AG08395 (cell line): ENCODE data around the gene BMP8B.

Experiments
- DNase-seq: peaks from one replicate; pipeline ENCODE4 v3.0.0; 2012; ENCODE audit warnings: mixed read lengths, low spot score

BMP8B gene

DNA sequence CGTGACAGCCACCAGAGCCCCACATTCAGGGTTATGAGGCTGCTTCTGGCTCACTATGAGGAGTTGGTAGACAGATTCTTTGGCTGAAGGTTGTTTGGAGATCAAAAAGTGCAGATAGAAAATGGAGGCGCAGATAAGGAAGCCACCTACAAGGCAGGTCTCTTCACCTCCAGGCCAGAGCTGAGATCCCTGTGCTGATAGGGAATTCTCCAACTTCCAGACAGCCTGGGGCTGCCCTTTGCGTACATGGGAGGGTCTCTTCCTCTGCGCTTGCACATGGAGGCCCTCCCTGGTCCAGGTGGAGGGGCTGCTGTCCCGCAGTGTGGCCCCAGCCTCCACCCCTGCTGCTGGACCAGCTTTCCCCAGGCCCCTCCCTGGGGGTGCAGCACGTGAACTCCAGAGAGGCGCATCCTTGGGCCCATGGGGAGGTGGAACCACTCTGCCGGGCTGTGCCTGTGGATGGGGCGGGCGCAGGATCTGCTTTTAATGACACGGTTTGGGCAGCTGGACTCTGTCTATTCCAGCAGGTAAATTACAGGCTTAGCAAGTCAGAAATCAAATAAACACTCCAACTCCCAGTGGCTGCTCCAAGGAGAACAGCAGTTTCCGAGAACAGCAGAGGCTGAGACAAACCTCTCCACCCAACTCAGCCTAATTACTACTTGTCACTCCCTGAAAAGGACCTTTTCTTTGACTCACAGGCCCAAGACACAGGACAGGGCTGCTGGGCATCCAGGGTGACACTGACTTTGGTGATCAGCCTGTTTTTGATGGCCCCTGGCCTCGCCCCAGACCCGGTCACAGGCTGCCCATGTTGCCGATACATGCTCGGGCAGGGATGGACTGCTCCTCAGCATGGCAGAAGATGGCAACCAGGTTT lies 29.9 kb downstream of the BMP8B start:
- DNase-seq: no peak

DNA sequence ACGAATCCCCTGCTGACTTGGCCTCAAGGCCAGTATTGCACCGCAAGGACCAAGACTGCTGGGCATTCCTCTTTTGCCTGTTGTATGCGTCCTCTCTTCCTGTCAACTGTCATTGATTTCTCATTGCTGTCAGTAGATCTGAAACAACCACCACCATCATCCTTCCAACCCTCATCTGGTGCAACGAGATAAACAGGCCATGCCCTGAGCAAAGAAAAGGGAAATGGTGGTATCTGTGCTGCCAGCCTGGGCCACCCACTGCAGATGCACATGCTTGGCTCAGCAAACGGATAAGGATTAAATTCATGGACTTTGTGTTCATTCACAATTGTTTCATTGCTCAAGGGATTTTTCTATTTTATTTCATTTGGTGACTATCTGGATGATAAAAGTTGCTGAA lies 31.2 kb downstream of the BMP8B start:
- no peak for DNase-seq

DNA sequence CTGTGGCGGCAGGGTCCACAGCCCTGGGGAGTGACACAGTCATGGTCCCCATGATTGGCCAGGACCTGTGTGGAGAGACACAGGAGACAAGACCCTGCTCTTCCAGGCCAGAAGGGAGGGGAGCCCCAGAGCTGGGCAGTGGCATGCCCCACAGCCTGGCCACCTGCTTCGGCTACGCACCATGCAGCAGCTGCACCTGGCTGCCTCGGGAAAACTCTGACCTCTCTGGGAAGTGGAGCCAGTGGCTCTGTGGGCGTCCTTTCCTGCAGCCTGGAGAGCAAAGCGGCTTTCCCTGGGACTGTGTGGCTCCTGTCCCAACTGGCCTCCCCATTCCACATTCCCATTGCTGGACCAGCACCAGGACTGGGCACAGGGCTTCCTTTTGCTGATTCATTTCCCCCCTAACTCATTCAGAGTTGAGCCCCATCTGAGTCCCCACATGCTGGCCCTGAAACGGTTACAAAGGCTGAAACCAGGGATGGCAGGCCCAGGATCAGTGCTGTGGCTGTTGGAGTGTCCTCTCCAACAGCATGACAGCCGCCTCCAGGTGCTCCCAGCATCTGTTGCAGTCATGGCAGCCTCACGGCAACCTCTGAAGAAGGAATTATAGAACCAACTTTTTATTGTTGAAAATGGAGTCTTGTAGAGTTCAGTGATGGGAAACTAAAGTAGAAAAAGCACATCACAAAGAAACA lies 32.6 kb downstream of the BMP8B start:
- DNase-seq: no peak

DNA sequence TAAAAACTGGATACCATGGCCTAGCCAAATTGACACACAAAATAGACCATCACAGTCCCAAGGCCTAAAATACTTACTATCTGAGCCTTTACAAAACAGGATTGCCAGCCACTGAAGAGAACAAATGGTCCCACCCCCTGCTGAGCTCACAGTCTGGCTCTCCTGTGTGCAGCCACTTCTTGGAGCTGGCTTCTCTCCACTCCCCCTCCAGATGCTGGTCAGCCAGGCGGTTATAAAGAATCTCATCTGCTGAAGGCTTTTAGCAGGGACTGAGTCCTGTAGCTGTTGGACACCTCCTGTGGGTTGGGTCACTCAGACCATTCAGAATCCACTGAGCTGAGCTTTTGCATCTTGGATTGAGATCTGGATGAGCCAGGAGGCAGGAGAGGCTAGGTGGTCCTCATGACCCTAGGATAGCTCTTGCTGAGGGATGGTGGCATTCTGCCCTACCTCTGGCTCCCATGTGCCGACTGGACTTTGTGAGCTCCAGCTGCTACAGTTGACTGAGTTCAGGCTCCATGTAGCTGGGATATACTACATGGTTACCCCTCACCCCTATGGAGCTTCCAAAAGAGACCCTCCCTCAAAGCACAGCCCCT lies 33.7 kb downstream of the BMP8B start:
- DNase-seq: no peak

DNA sequence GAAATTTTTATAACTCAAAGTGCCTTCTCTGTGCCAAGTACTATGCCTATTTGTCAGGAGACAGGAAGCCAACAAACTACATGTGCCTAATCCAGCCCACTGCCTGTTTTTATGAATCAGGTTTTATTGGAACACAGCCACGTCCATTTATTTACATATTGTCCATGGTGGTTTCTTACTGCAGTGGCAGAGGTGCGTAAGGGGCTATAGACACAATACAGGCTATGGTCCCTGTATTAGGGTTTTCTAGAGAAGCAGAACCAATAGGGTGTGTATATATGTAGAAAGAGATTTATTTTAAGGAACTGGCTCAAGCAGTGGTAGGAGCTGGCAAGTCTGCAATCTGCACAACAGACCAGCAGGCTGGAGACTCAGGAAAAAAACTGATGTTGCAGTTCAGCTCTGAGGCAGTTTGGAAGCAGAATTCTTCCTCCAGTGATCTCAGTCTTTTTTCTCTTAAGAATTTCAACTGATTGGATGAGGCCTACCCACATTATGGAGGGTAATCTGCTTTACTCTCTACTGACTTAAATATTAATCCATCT lies 34.6 kb downstream of the BMP8B start:
- no peak for DNase-seq

DNA sequence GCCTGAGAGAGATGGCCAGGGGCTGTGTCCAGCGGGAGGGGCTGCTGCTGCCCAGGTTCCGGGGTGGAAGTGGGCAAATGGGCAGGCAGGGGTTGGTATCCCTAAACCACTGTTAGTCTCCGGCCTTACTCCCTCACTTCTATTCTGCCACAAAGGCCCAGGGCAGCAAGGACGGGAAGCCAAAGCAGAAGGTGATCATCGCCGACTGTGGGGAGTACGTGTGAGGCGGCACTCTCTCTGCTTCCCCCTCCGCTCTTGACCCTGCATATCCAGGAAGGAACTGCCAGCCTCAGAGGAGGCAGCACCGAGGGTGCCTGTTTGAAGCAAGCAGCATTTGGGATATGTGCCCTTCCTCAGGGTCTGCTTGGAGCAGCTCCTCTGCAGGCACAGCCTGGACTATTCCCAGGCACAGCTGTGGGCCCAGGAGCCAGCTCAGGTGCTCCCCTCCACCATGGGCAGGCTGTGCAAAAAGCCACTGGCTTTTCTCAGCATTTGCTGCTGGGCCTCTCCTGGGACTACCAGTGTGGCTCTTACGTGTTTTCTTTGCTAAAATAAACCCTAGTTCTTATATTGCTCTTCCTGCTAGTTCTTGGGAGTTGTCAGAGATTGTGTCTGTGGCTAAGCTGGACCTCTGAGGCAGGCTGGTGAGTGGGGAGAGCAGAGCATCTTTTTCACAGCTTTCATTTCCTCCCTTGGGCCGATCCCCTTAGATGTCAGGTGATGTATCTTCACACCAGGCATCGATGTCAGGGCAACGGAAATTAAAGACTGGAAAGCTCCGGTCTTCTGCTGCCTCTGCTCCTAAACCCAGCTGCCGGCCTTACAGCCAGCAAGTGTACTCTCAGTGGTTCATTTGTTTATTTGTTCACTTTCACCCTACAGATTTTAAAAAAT lies 35.3 kb downstream of the BMP8B start:
- no peak for DNase-seq

DNA sequence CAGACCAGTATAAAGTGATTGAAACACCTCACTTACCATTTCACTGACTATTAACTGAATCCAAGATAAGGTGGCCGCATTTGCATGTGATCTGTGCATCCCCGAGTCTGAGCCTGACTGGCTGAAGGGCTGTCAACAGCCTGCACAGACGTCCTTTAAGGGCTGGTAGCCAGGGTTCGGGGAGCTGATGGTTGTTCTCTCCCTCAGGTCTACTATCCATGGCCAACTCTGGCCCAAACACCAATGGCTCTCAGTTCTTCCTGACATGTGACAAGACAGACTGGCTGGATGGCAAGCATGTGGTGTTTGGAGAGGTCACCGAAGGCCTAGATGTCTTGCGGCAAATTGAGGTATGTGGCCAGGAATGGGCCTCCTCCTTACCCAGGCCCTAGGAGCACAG lies 36.0 kb downstream of the BMP8B start:
- no peak for DNase-seq

DNA sequence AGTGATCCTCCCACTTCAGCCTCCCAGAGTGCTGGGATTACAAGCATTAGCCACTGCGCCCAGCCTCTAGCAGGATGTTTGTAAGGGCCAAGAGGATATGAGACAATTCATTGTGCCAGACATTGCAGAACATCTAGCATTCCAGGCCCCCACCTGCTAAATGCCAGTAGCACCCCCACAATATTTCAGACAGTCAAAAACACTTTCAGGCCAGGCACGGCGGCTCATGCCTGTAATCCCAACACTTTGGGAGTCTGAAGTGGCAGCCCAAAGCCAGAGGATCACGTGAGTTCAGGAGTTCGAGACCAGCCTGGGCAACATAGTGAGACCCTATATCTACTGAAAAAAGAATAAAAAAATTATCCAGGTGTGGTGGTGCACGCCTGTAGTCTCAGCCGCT lies 37.1 kb downstream of the BMP8B start:
- no peak for DNase-seq

DNA sequence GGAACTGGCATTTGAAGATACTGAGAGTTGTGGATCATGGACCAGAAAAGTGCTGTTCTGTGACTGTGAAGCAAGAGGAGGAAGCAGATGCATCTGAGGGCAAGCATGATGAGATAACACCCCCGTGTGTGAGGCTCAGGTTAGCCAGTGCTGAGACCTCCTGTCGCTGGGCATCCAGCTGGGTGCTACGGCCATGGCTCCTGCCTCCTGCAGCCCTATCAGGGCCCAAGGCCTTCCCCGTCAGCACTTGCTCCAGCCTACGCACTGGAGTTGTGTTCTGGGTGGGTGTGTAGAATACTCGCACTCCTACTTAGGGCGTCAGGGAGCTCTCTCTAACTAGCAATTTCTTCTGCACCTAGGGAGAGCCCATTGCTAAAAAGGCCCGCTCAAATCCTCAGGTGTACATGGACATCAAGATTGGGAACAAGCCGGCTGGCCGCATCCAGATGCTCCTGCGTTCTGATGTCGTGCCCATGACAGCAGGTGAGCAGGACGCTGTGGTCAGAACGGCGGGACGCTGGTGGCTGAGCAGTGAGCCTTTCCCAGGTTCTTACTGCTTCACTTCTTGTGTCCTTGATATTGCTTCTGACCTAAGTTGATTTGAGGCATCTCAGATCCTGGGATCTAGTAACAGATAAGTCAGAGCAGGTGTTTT lies 43.5 kb downstream of the BMP8B start:
- no peak for DNase-seq

DNA sequence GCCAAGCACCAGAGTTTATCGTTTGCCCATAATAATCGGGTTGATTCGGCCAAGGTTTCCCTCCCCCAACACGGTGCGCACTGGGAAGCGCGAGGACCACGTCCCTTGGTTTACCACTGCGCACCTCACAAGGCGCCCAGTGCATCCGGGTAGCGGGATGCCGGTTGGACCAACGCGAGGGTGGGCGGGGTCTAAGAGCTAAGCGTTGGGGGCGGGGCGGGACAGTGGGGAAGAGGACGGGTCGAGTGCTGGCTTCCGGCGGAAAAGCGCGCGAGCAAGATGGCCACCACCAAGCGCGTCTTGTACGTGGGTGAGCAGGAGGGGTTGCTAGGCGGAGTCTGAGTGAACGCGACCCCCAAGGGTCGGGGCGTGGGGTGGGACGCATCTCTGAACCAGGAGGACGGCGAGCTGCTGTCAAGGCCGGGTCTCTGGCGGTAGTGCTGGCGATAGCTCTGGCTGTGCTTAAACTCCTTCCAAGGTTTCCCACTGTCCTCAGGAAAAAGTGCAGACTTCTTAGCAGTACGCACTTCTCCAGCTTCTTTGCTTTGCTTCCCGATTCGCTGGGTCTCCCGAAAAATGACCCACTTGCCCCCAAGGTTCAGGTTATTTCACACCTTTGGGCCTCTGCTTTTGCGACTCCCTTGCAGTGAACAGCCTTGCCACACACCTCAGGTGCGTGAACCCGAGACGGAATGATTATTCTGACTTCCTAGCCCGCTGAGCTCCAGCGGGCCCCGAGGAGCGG lies 49.9 kb downstream of the BMP8B start, which contains the start of gene PPIE:
TSS of gene PPIE (plus strand) at position 261 of the 745 bp plus-strand sequence. CDS start at position 280, 19 bp downstream.
- peak; percentile 94 for DNase-seq

DNA sequence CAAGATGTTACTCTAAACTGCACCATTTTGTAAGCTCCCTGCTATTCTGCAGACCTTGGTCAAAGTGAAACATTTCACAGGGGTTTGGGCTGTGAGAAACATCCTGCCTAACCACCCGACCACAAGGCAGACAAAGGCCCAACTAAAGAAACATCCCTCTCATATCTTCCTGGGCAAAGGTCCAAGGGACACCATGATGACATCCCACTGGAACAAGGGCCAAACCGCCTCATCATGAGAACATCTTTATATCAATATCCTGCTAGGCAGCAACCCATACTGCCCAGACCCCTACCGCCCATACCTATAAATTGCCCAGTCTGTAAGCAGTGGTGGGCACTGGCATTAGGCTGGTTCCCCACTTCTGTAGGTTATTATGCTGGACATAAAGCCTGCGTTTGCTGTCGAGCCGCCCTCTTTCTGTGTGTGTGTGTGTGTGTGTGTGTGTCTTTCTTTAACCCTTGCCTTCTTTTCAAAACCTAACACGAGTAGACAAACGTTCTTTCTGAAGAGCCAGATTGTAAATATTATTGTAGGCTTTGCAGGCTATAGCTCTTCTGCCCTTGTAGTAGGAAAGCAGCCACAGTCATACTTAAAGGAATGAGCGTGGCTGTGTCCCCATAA lies 51.0 kb downstream of the BMP8B start:
- DNase-seq: peak; percentile 9

DNA sequence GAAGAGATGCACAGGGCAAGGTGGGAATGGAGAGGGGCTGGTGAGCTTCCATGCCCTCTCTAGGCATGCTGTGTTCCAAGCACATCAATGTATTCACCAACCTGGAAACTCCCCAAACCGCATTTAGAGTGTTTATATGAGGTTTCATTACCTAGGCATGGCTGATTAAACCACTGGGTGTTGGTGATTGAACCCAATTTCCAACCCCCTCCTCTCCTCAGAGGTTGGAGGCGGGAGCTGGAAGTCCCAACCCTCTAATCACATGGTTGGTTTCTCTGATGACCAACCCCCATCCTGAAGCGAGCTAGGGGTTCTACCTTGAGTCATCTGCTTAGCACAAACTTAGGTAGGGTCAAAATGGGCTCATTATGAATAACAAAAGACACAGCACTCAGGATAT lies 52.9 kb downstream of the BMP8B start:
- no peak for DNase-seq

DNA sequence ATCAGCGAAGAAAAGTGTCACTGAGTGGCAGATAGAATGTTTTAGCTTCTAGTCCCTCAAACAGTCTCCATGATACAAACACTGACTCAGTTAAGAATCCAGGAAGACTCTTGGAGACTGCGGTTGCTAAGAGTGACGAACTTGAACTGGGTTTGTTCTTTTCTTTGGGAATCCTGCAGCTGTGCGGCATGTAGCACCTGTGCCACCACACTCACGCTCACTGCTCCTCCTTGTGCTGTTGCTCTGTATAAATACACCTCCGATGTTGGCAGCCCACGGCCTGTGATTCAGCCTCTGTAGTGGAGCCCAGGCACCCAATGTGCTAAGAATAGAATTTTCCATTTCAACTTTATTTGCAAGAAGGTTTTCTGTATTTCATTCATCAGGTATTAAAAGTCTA lies 55.5 kb downstream of the BMP8B start:
- DNase-seq: no peak

DNA sequence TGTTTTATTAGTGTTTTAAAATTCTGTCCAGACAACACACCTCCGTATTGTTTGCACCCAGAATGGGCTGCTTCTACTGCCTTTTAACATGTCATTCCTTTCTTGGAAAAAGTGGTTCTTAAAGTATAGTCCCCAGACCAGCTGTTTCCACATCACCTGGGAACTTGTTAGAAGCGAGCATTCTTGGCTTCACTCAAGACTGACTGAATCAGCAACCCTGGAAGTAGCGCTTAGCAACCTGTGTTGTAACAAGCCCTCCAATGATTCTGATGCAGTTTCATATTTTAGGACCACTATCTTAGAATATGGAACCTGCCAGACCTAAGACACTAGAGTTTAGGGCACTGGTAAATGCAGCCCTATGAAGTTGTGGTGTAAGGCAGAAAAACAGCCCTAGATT lies 55.9 kb downstream of the BMP8B start:
- DNase-seq: no peak

DNA sequence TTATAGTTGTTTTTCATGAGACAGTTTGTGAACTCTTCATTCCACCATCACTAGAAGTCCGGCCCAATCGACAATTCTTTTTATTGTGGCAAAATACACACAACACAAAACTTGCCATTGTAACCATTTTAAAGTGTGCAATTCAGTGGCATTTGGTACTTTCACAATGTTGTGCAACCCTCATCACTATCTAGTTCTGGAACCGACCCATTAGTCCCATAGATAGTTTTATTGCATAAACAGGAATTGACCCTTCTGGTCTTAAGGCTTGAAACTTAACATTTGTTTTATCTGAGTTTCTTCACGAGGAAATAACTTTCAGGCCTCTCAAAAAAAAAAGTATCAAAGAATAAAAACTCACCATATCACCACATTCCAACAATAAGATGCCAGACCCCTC lies 58.8 kb downstream of the BMP8B start:
- no peak for DNase-seq

DNA sequence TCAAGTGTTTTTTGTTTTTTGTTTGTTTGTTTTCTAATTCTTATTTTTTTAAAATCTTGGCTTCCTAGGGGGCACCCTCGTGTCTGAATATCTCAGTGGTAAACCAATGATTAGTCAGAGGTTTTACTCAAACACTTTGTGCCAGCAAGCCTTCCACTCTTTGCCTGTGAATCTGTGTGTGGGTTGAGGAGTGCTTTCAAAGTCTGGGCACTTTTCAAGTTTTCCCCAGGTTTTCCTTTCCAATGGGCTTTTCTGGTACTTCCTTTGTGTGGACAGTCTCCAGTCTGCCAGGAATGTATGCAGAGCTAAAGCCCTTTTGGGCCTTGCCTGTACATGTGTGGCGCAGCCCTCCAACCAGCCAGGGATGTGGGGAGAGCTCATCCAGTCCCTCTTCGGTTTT lies 59.6 kb downstream of the BMP8B start:
- DNase-seq: peak; percentile 40

DNA sequence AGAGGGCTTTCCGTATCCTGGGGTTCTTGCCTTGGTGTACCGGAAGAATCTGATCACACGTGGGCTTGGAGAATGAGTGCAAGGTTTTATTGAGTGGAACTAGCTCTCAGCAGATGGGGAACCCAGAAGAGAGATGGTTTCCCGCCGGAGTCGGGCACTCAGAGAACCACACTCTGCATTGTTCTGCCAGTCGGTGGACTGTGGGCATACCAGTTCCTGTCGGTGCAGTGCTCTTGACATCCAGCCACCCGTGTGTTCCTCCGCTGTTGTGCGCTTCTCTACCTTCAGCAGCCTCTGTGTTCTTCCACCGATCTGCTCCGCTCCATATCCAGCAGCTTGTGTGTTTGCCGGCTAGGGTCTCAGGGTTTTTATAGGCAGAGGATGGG lies 60.7 kb downstream of the BMP8B start:
- DNase-seq: no peak

DNA sequence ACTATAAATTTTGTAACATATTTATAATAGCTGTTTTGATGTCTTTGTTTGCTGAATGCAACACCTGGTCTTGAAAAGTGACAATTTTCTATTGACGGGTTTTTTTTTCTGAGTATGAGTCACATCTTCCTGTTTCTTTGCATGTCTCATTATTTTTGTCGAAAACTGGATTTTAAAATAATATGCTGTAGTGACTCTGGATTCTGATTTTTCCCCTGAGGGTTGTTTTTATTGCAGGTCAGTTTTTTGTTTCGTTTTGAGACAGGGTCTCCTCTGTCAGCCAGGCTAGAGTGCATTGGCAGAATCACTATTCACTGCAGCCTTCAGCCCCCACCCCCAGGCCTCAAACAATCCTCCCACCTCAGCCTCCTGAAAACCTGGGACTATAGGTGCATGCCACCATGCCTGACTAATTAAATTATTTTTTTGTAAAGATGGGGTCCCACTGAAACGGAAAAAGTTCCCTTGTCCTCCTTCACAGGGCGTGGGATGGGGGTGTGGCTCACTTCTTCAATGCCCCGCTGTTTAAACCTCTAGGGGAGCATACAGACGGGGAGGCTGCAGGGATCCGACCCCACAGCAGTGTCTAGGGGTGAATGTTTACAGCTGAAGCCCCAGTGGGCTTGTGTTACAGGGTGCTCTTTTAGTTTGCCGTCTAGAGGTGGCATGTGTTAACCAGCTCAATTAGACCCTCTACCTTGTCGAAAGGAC lies 61.3 kb downstream of the BMP8B start:
- no peak for DNase-seq

DNA sequence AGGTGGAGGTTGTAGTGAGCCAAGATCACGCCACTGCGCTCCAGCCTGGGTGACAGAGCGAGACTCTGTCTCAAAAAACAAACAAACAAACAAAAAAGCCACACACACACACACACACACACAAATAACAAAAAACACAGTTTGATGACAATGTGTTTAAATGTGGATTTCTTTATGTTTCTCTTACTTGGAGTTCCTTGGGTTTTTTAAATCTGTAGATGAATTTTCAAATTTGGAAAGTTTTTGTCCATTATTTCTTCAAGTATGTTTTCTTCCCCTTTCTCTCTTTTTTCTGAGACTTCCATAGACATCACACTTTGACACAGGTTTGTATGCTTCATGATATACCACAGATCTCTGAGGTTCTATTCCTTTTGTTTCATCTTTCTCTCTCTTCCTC lies 62.1 kb downstream of the BMP8B start:
- no peak for DNase-seq
